Measurements from ENCODE around the gene ZNF621.
A peak's percentile ranks its signal among the peaks of the same experiment; 100 is the strongest.

ZNF621 gene

DNA sequence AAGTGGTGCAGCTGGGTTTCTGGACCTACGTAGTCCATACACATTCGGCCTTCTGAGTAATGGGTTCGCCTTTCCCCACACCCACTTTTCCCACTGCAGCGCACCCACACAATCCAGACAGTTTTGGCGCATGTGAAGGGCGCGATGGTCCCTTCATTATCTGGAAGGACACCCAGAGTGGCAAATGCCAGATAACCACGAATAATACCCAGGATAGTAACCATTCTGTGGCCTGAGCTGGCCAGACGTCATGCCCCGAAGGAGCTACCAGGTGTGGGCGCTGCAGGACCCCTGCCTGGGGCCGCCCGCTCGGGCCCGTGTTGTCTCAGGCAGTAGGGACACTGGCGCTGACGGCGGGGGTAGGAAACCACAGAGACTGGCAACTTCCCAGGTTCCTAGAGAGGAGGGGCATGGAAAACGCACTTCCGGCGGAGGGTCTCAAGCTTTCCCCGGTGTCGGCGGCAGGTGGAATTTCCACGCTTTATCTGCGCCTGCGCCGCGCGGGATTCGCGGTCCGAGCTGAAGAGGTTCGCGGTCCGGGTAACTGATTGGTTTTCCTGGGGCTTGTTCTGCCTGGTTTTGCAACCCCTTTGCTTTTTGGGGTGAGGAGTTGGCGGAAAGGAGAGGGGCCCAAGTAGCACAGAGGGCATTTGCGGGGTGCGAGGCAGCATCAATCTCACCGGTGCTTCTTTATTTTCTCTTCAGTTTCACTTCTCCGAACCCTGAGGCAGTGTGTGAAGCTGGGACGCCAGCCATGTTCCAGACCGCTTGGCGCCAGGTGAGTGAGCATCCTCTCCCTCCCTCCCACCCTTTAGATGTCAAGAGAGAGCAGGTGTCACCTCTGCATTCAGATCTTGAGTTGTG lies 18.9 kb upstream of the ZNF621 start, which contains the start of gene ZNF620:
ZNF620 (plus strand) TSS at position 441 of the 864 bp plus-strand sequence; CDS start at position 755, 314 bp downstream.
- DNase-seq, result peak; percentile 95
- H3K36me3 ChIP-seq, result peaks cover 26% of the 10 kb centered on the region
- H3K27me3 ChIP-seq (ENCODE audit: insufficient read depth, low read depth, severe bottlenecking), result no peaks in the 10 kb centered on the region
- H3K4me3 ChIP-seq (ENCODE audit: low read depth, low read length), result peak within 1 kb of the TSS; percentile 97
- peak within 1 kb of the TSS; percentile 97 for H3K27ac ChIP-seq
- peak; percentile 65 for TF ChIP-seq CTCF (IDR thresholded peaks at IDR 0.05; ENCODE audit: low read depth, low read length)
- H3K9me3 ChIP-seq (ENCODE audit: severe bottlenecking), result no peaks in the 10 kb centered on the region

DNA sequence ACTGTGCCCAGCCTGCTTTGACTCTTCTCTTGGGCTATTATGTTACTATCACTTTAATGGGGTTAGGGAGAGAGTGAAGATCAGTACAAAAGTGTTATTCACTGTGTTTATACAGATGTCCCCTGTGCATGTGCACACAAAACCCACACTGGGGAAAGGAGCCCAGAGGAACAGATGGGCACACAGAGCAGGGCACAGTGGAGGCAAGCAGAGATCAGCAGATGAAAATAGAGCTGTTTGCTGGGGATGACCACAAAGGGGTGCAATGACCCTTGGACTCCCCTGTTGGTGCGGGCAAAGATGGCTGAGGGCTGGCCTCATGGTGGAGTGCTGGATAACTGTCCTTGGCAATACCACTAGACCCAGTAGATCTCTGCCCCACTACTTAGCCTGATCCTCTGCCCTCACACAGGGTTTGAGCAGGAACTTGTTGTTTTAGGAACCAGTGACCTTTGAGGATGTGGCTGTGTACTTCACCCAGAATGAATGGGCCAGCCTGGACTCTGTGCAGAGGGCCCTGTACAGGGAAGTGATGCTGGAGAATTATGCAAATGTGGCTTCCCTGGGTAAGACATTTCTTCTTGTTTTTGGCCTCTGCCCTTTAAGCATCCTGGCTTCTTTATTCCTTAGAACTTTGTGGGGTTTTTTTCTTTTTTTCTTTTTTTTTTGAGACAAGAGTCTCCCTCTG lies 13.6 kb upstream of the ZNF621 start:
- Histone ChIP-seq H3K27ac (no peak overlapping the region), H3K36me3 (peaks cover 63% of the 10 kb centered on the region), H3K4me3 (ENCODE audit: low read depth, low read length) (no peak overlapping the region), H3K9me3 (ENCODE audit: severe bottlenecking) (no peaks in the 10 kb centered on the region), H3K27me3 (ENCODE audit: insufficient read depth, low read depth, severe bottlenecking) (no peaks in the 10 kb centered on the region)
- TF ChIP-seq CTCF (IDR thresholded peaks at IDR 0.05; ENCODE audit: low read depth, low read length), result no peak
- no peak for DNase-seq

DNA sequence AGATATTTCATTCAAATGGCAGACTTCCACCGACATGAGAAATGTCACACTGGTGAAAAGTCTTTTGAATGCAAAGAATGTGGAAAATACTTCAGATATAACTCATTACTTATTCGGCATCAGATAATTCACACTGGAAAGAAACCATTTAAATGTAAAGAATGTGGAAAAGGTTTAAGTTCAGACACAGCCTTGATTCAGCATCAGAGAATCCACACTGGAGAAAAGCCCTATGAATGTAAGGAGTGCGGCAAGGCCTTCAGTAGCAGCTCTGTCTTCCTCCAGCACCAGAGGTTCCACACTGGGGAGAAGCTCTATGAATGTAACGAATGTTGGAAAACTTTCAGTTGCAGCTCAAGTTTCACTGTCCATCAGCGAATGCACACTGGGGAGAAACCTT lies 8.6 kb upstream of the ZNF621 start:
- Histone ChIP-seq H3K27me3 (ENCODE audit: insufficient read depth, low read depth, severe bottlenecking) (no peaks in the 10 kb centered on the region), H3K4me3 (ENCODE audit: low read depth, low read length) (no peak overlapping the region), H3K36me3 (peaks cover 58% of the 10 kb centered on the region), H3K27ac (no peak overlapping the region), H3K9me3 (ENCODE audit: severe bottlenecking) (no peaks in the 10 kb centered on the region)
- DNase-seq, result no peak
- TF ChIP-seq CTCF (IDR thresholded peaks at IDR 0.05; ENCODE audit: low read depth, low read length), result no peak

DNA sequence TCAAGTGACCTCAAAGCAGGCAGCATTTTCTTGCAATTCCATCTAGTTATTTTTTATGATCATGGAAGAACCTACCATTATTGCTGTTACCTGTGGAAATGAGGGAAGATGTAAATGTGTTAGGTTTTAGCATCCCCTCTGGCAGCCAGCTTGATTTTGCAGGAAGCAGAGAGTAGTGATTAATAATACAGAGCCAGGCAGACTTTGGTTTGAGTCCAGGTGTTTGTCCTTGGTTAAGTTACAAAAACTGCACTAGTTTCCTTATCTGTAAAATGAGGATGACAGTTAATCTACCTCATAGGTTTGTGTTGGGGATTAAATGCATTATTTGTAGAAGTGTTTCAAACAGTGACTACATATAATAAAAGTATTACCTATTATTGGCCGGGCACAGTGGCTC lies 6.7 kb upstream of the ZNF621 start:
- no peak for DNase-seq
- H3K36me3 ChIP-seq, result peaks cover 44% of the 10 kb centered on the region
- H3K4me3 ChIP-seq (ENCODE audit: low read depth, low read length), result no peak overlapping the region
- no peak overlapping the region for H3K27ac ChIP-seq
- H3K27me3 ChIP-seq (ENCODE audit: insufficient read depth, low read depth, severe bottlenecking), result no peaks in the 10 kb centered on the region
- H3K9me3 ChIP-seq (ENCODE audit: severe bottlenecking), result no peaks in the 10 kb centered on the region
- no peak for TF ChIP-seq CTCF (IDR thresholded peaks at IDR 0.05; ENCODE audit: low read depth, low read length)

DNA sequence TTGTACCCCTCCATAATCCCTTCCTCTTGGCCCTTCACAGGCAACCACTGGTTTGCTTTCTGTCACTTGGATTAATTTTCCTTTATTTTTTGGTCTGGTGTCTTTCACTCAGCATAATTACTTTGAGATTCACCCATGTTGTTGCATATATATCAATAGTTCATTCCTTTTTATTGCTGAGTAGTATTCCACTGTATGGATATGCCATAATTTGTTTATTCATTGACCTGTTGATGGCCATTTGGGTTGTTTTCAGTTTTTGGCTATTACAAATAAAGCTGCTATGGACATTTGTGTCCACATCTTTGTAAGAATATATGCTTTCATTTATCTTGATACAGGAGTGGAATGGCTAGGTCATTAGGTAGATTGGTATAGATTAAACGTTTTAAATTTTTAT lies 5.9 kb upstream of the ZNF621 start:
- H3K36me3 ChIP-seq, result peaks cover 44% of the 10 kb centered on the region
- H3K27ac ChIP-seq, result no peak overlapping the region
- no peaks in the 10 kb centered on the region for H3K9me3 ChIP-seq (ENCODE audit: severe bottlenecking)
- no peaks in the 10 kb centered on the region for H3K27me3 ChIP-seq (ENCODE audit: insufficient read depth, low read depth, severe bottlenecking)
- no peak for DNase-seq
- no peak for TF ChIP-seq CTCF (IDR thresholded peaks at IDR 0.05; ENCODE audit: low read depth, low read length)
- no peak overlapping the region for H3K4me3 ChIP-seq (ENCODE audit: low read depth, low read length)

Measured in WERI-Rb-1 (cell line).